ENCODE measurements around the gene KIFC3. TPM values are rescaled to one million over a fixed set of nuclear protein-coding genes. Genes with fewer than 3 reads are reported as not detected.

Gene KIFC3
- total RNA-seq, 4 donors from 2014 or later, result 111 to 219 (median 153) TPM

GRCh38 chr16:57761301-57761700 is 41.0 kb downstream of the KIFC3 start:
- H3K4me3 ChIP-seq, result no peak overlapping the region
- TF ChIP-seq POLR2A (IDR thresholded peaks at IDR 0.05) (no peak), EP300 (IDR thresholded peaks at IDR 0.05) (no peak), POLR2AphosphoS5 (IDR thresholded peaks at IDR 0.05) (no peak), CTCF (IDR thresholded peaks at IDR 0.05) (no peak)
- no peaks in the 10 kb centered on the region for H3K9me3 ChIP-seq
- 85% methylated on average over 1 of the region's 9 CpGs for WGBS
- no peaks in the 10 kb centered on the region for H3K27me3 ChIP-seq
- H3K27ac ChIP-seq, result no peak overlapping the region
- H3K4me1 ChIP-seq, result peaks cover 16% of the 10 kb centered on the region
- H3K36me3 ChIP-seq, result peaks cover 70% of the 10 kb centered on the region
- DNase-seq (ENCODE audit: low spot score in 2 of 2), result no peak

- peaks cover 16% of the 10 kb centered on the region for H3K4me1 ChIP-seq
- H3K36me3 ChIP-seq, result peaks cover 68% of the 10 kb centered on the region
- no peak overlapping the region for H3K4me3 ChIP-seq
- 88% methylated on average over 21 of the region's 40 CpGs for WGBS
- H3K27me3 ChIP-seq, result no peaks in the 10 kb centered on the region
- no peaks in the 10 kb centered on the region for H3K9me3 ChIP-seq
- no peak for TF ChIP-seq POLR2A (IDR thresholded peaks at IDR 0.05)
- no peak for TF ChIP-seq CTCF (IDR thresholded peaks at IDR 0.05)
- no peak for TF ChIP-seq EP300 (IDR thresholded peaks at IDR 0.05)
- TF ChIP-seq POLR2AphosphoS5 (IDR thresholded peaks at IDR 0.05), result no peak
- no peak for DNase-seq (ENCODE audit: low spot score in 2 of 2)
- H3K27ac ChIP-seq, result no peak overlapping the region
These were observed 41.7 kb downstream of the KIFC3 start for GRCh38 chr16:57760357-57761160.

GRCh38 chr16:57759541-57760356 is 42.5 kb downstream of the KIFC3 start:
- peaks cover 71% of the 10 kb centered on the region for H3K36me3 ChIP-seq
- H3K9me3 ChIP-seq, result no peaks in the 10 kb centered on the region
- no peaks in the 10 kb centered on the region for H3K27me3 ChIP-seq
- no peak overlapping the region for H3K27ac ChIP-seq
- no peak overlapping the region for H3K4me3 ChIP-seq
- H3K4me1 ChIP-seq, result peaks cover 16% of the 10 kb centered on the region
- WGBS, result 46% methylated on average over 18 of the region's 21 CpGs
- TF ChIP-seq CTCF (IDR thresholded peaks at IDR 0.05), result no peak
- TF ChIP-seq POLR2A (IDR thresholded peaks at IDR 0.05), result no peak
- no peak for TF ChIP-seq POLR2AphosphoS5 (IDR thresholded peaks at IDR 0.05)
- TF ChIP-seq EP300 (IDR thresholded peaks at IDR 0.05), result no peak
- DNase-seq (ENCODE audit: low spot score in 2 of 2), result no peak

- peaks cover 76% of the 10 kb centered on the region for H3K36me3 ChIP-seq
- TF ChIP-seq POLR2AphosphoS5 (IDR thresholded peaks at IDR 0.05) (no peak), EP300 (IDR thresholded peaks at IDR 0.05) (no peak), CTCF (IDR thresholded peaks at IDR 0.05) (no peak), POLR2A (IDR thresholded peaks at IDR 0.05) (no peak)
- no peaks in the 10 kb centered on the region for H3K9me3 ChIP-seq
- H3K27me3 ChIP-seq, result no peaks in the 10 kb centered on the region
- WGBS, result 80% methylated on average over 1 of the region's 7 CpGs
- no peak for DNase-seq (ENCODE audit: low spot score in 2 of 2)
- no peak overlapping the region for H3K4me3 ChIP-seq
- peaks cover 10% of the 10 kb centered on the region for H3K4me1 ChIP-seq
- H3K27ac ChIP-seq, result no peak overlapping the region
These were observed 43.2 kb downstream of the KIFC3 start for GRCh38 chr16:57759131-57759530.
